Gastrocnemius medialis (tissue), 4 donors: ENCODE data around the gene ATP10D.

Experiments
- CTCF ChIP-seq, 5 experiments: fragments of 450-650 bp in 3 of 5; fragments of 200-600 bp in 2 of 5; sonication (generic) in 2 of 5; IDR thresholded peaks in 4 of 5; conservative IDR thresholded peaks in 1 of 5; 1 replicate in 4 of 5; 2 replicates in 1 of 5; pipeline ENCODE4 v1.5.1; 2016 to 2019; ENCODE audit warnings: antibody characterized with exemption in 5 of 5, mild to moderate bottlenecking in 3 of 5, moderate library complexity in 3 of 5
- POLR2A ChIP-seq, 2 donors: fragments of 450-650 bp; IDR thresholded peaks; one replicate each; pipeline ENCODE4 v1.6.1; 2017; ENCODE audit warnings: antibody characterized with exemption in 2 of 2, mild to moderate bottlenecking in 2 of 2, moderate library complexity in 2 of 2

DNA sequence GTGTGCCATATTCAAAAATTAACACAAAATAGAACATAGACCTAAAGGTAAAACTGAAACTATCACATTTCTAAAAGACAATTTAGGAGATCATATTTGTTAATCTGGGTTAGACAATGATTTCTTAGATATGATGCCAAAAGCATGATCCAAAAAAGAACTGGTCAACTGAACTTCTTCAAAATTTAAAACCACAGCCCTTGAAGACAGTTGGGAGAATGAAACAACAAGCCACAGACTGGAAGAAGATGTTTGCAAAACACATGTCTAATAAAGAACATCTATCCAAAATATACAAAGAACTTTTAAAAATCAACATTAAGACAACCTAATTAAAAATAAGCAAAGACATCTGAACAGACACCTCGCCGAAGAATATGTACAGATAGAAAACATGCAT, 41.0 kb upstream of the ATP10D start:
- TF ChIP-seq POLR2A (IDR thresholded peaks at IDR 0.05) = no peak
- TF ChIP-seq CTCF (IDR thresholded peaks at IDR 0.05 in 4 of 5, conservative IDR thresholded peaks at IDR 0.05 in 1 of 5) = no peak
